Measurements from ENCODE around the gene PADI1.

PADI1 gene

DNA sequence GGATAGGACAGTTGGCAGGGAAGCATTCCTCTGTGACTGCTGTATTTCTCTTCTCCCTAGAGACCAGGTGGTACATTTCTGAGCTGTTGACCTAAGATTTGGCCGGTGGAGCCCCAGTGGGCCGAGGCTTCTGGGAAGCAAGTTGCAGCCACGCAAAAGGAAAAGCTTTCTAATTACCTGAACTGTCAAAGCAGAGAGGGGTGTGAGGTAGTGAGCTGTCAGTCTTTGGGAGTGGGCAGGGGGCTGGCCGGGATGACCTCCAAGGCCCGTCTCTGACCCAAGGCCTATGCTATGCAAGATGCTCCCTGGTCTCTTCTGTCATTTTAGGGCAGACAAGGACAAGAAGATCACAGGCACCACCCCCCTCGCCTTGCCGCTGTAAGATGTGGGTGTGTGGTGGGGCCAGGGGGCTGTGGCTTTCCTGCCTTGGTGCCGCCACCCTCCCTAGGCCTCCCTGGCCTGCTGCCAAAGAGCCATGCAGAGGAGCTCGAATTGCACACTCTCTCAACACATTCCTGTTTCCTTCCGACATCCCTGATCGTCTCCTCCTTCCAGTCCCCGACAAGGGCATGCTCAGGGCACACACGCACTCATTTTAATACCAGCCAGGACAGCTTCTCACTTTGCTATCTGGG is 7.7 kb downstream of the PADI1 start:
- Histone ChIP-seq H3K27me3 (ENCODE audit: low read depth, low read length) (no peaks in the 10 kb centered on the region; the same call in 1 of the 2 replicates), H3K79me2 (ENCODE audit: low read length) (no peaks in the 10 kb centered on the region), H3K4me2 (ENCODE audit: low read length) (no peak overlapping the region), H2AFZ (ENCODE audit: low read depth, low read length) (no peak overlapping the region), H4K20me1 (ENCODE audit: insufficient read depth, low read length) (no peaks in the 10 kb centered on the region), H3K4me3 (ENCODE audit: low read length) (no peak overlapping the region), H3K9me3 (ENCODE audit: insufficient read depth, low read length) (no peaks in the 10 kb centered on the region), H3K9ac (ENCODE audit: low read length) (no peak overlapping the region), H3K27ac (ENCODE audit: low read length) (no peak overlapping the region), H3K36me3 (replicated peaks; ENCODE audit: low read depth, low read length) (no peaks in the 10 kb centered on the region), H3K4me1 (ENCODE audit: low read length) (peaks cover 12% of the 10 kb centered on the region)
- TF ChIP-seq, protein P1, sequence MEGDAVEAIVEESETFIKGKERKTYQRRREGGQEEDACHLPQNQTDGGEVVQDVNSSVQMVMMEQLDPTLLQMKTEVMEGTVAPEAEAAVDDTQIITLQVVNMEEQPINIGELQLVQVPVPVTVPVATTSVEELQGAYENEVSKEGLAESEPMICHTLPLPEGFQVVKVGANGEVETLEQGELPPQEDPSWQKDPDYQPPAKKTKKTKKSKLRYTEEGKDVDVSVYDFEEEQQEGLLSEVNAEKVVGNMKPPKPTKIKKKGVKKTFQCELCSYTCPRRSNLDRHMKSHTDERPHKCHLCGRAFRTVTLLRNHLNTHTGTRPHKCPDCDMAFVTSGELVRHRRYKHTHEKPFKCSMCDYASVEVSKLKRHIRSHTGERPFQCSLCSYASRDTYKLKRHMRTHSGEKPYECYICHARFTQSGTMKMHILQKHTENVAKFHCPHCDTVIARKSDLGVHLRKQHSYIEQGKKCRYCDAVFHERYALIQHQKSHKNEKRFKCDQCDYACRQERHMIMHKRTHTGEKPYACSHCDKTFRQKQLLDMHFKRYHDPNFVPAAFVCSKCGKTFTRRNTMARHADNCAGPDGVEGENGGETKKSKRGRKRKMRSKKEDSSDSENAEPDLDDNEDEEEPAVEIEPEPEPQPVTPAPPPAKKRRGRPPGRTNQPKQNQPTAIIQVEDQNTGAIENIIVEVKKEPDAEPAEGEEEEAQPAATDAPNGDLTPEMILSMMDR (IDR thresholded peaks at IDR 0.05; ENCODE audit: low read depth, low read length) = no peak
- TF ChIP-seq EZH2phosphoT487 (IDR thresholded peaks at IDR 0.05; ENCODE audit: low read depth) = no peak

DNA sequence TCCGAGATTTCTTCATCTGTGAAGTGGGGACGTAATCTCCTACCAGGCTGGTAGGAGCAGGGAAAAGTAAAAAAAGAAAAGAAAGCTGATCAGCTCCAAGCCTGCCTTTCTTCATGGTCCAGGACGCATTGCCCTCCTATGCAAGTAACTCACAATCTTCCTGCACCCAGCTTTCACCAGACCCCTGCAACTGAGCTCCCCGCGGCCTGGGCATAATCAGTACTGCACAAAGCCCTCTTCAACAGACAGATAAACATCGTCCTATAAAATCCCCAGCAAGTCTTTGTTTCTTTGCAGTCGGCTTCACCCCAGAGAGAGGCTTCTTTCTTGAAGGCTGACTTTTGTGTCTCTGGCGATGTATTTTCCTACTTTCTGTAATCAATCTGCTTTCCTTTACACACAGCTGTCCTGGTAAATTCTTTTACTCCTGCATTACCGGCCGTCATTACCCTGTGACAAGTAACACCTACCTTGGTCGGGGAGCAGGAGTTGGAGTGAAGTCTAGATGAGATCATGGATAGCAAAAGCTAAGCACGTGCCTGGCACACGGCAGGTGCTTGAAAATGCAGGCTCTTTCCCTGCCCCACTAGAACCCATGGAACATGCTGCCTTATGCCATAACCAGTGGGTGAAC is 8.3 kb downstream of the PADI1 start:
- H3K9me3 ChIP-seq (ENCODE audit: insufficient read depth, low read length) = no peaks in the 10 kb centered on the region
- no peak overlapping the region for H3K27ac ChIP-seq (ENCODE audit: low read length)
- H3K4me2 ChIP-seq (ENCODE audit: low read length) = no peak overlapping the region
- no peaks in the 10 kb centered on the region for H3K79me2 ChIP-seq (ENCODE audit: low read length)
- H3K27me3 ChIP-seq (ENCODE audit: low read depth, low read length) = no peaks in the 10 kb centered on the region; the same call in 1 of the 2 replicates
- no peak for TF ChIP-seq EZH2phosphoT487 (IDR thresholded peaks at IDR 0.05; ENCODE audit: low read depth)
- TF ChIP-seq, protein P1 (IDR thresholded peaks at IDR 0.05; ENCODE audit: low read depth, low read length) = no peak
- peaks cover 5% of the 10 kb centered on the region for H3K4me1 ChIP-seq (ENCODE audit: low read length)
- no peak overlapping the region for H3K4me3 ChIP-seq (ENCODE audit: low read length)
- H3K36me3 ChIP-seq (replicated peaks; ENCODE audit: low read depth, low read length) = no peaks in the 10 kb centered on the region
- H2AFZ ChIP-seq (ENCODE audit: low read depth, low read length) = no peak overlapping the region
- no peaks in the 10 kb centered on the region for H4K20me1 ChIP-seq (ENCODE audit: insufficient read depth, low read length)
- H3K9ac ChIP-seq (ENCODE audit: low read length) = no peak overlapping the region

DNA sequence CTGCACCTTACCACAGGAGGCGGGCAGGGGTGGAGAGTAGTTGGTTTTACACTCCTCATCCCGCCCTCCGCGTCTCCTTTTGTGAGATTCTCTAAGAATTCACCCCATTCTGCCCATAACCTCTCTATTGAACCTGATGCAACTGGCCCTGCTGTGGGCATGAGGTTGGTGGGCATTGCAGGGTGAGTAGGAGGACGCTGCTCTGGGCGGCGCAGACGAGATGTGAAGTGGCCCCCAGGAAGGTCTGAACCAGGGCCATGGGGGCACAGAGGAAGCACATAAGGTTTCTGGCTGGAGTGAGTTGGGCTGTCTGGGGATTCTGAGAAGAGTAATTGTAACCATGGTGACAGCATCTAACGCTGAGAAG is 8.8 kb downstream of the PADI1 start:
- TF ChIP-seq, protein P1 (IDR thresholded peaks at IDR 0.05; ENCODE audit: low read depth, low read length) = no peak
- no peak for TF ChIP-seq EZH2phosphoT487 (IDR thresholded peaks at IDR 0.05; ENCODE audit: low read depth)
- H3K4me3 ChIP-seq (ENCODE audit: low read length) = no peak overlapping the region

DNA sequence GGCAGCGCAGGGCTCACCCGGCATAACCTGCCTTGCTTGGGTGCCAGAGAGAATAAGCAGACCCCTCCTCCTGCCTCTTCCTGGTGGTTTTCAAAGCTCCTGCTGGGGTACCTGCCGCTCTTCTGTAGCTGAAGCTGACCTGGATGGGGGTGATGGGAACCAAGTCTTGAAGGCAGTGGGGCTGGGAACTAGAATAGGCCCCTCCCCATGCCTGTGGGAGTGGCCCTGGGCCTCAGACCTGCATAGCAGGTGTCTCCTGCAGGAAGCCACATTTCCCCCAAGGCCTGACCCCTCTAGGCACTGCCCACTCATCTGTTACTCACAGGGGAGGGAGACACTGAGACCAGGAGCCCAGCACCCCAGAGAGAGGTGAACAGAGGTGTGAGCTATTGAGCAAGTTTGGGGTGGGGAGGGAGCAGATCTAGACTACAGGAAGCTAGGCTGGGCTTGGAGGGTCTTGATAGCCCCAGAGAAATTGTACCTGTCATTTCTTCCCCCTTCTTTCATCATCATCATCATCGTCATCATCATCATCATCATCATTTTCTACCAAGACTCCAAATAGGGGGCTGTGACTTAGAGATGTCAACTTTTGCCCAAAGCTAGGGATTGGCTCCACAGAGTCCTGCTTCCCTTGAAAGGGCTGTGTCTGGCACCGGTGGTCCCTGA is 10.1 kb downstream of the PADI1 start:
- Histone ChIP-seq H3K36me3 (replicated peaks; ENCODE audit: low read depth, low read length) (no peaks in the 10 kb centered on the region), H3K9ac (ENCODE audit: low read length) (no peak overlapping the region), H3K9me3 (ENCODE audit: insufficient read depth, low read length) (no peaks in the 10 kb centered on the region), H2AFZ (ENCODE audit: low read depth, low read length) (no peak overlapping the region), H4K20me1 (ENCODE audit: insufficient read depth, low read length) (no peaks in the 10 kb centered on the region), H3K4me3 (ENCODE audit: low read length) (no peak overlapping the region), H3K27ac (ENCODE audit: low read length) (no peak overlapping the region), H3K4me1 (ENCODE audit: low read length) (no peaks in the 10 kb centered on the region), H3K27me3 (ENCODE audit: low read depth, low read length) (no peaks in the 10 kb centered on the region; the same call in 1 of the 2 replicates), H3K4me2 (ENCODE audit: low read length) (no peak overlapping the region), H3K79me2 (ENCODE audit: low read length) (no peaks in the 10 kb centered on the region)
- no peak for TF ChIP-seq EZH2phosphoT487 (IDR thresholded peaks at IDR 0.05; ENCODE audit: low read depth)
- TF ChIP-seq, protein P1 (IDR thresholded peaks at IDR 0.05; ENCODE audit: low read depth, low read length) = no peak

More for the DNA sequence above, 8.8 kb downstream of the PADI1 start:
- Histone ChIP-seq H3K9ac (ENCODE audit: low read length) (no peak overlapping the region), H3K79me2 (ENCODE audit: low read length) (no peaks in the 10 kb centered on the region), H3K4me1 (ENCODE audit: low read length) (peaks cover under 1% of the 10 kb centered on the region; the same call in 1 of the 2 replicates), H3K27ac (ENCODE audit: low read length) (no peak overlapping the region), H3K36me3 (replicated peaks; ENCODE audit: low read depth, low read length) (no peaks in the 10 kb centered on the region), H4K20me1 (ENCODE audit: insufficient read depth, low read length) (no peaks in the 10 kb centered on the region), H2AFZ (ENCODE audit: low read depth, low read length) (no peak overlapping the region), H3K27me3 (ENCODE audit: low read depth, low read length) (no peaks in the 10 kb centered on the region; the same call in 1 of the 2 replicates), H3K9me3 (ENCODE audit: insufficient read depth, low read length) (no peaks in the 10 kb centered on the region), H3K4me2 (ENCODE audit: low read length) (no peak overlapping the region)
